Stimulated activated CD4-positive, alpha-beta T cell treated with anti-CD3 and anti-CD28 coated beads, Interleukin-1b, Interleukin-23, amount 100 ng/mL, for 4 hours (primary cell): ENCODE measurements around the gene IL6ST.

ENCODE experiments used
- DNase-seq, 2 donors: peaks; one replicate each; pipeline ENCODE4 v3.0.0-alpha.2; 2020; ENCODE audit warnings: low read depth in 2 of 2

IL6ST gene

DNA sequence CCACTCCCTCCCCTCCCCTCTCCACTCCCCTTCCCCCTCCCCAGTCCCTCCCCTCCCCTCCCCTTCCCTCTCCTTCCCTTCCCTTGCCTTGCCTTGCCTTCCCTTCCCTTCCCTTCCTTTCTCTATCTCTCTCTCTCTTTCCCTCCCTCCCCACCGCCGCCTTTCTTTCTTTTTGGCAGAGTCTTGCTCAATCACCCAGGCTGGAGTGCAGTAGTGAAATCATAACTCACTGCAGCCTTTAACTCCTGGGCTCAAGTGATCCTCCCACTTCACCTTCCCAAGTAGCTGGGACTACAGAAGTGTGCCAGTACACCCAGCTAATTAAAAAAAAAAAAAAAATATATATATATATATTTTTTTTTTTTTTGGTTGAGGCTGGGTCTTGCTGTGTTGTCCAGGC is 98.1 kb downstream of the IL6ST start:
- no peak for DNase-seq

DNA sequence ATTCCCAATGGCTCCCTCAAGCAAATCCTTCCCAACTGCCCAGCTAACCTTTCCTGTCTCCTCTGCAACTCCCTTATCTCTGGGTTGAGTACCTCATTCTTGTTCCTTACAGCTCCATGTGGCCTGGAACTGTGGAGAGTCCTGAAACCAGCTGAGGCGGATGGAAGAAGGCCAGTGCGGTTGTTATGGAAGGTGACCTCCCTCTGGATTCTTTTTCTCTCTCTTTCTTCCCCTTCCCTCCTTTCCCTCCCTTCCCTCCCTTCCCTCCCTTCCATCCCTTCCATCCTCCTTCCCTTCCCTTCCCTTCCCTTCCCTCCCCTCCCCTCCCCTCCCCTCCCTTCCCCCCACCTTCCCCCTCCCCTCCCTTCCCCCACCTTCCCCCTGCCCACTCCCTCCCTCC is 98.5 kb downstream of the IL6ST start:
- no peak for DNase-seq

DNA sequence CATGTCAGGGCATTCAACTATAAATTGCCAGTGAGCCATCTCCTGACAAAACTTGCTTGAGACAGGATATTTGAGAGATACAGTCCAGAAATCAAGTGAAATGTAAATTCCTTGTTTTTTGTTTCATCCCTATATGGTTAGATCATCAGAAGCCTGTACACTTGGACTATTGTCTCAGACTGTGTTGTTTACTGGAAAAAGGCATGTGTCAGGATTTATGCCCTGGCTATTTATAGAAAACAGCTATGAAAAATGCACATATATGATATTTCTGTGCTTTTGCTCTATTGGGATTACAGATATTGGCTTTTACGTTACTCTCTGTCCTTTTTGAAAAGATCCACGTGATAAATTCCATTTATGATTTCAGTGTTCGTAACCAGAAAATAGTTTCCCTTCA is 99.4 kb downstream of the IL6ST start:
- DNase-seq, result no peak

DNA sequence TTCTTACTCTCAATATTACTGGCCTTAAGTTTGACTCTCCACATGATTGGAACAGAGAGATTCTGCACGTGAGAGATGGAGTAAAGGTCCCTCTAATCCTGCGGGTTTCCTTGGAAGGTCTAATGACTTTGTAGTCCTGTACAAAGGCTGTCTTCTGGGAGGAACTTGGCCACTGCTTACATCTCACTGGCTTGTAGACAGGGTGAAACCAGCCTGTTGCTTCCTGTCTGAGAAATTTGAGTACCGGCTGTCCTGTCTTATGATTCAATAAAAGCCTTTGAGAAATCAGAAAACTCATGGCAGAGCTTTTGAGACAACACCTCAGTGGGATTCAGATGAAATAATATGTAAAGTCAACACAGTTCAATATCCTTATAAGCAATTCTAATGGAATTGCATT is 100.6 kb downstream of the IL6ST start:
- no peak for DNase-seq

DNA sequence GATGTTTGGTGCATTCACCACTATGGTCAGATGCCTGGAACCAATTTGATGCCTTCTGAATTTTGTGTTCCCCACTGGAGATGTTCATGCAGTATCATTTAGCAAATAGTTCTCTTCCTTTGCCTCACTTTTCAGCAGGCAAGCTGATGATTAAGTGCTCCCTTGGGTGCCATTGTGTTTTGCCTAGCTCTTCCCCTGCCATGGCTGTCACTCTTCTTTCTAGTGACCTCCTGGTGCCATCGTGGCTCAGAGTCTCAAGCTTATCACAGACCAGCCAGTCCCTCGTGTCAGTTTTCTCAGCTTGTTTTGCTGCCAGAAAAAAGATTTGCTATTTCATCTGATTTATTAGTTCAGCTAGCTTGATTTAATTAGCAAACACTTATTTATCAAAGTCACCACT is 102.3 kb downstream of the IL6ST start:
- DNase-seq, result no peak

DNA sequence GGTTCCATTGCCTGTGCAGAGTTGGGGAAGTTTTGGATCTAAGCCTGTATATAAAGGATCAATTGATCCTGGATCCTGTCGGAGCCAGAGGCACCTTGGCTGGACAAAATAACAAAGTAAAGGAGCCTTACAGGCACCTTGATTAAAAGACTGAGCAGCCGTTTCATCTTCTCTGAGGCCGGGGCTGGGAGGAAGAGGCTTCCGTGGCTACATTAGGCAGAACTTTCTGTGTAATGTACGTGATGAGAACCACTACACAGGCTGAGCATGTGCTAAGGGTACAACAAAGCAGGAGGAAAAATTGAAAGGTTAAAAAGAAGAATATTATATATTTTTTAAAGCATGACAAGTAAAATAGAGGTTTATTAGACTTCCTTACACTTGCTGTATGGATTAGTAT is 106.6 kb downstream of the IL6ST start:
- no peak for DNase-seq

DNA sequence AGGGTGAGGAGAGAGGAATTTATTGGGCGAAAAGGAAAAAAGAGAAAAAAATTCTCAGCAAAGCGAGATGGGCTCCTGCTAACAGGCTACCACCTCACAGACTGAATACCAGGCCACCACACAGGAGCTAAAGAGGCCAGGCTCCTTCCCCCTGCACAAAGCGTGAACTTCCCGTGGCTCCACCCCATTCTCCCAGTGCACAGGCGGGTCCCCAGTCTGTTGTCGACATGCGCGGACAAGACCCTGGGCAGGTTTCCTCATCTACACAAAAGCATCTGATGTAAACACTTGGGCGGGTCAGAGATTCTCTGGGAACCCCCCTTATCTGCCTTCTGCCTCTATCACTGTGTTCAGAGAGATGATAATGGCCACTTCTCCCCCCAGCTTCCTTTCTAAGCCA is 109.4 kb downstream of the IL6ST start:
- DNase-seq, result no peak
